Testis (tissue), 3 donors: ENCODE results near the gene VPS54. TPM values are rescaled to one million over a fixed set of nuclear protein-coding genes. Genes with fewer than 3 reads are reported as not detected.

Experiments
- DNase-seq: peaks from one replicate; pipeline ENCODE4 v3.0.0-alpha.2; 2019
- H3K27ac ChIP-seq, 2 donors: fragments of 200-600 bp; sonication (generic); one replicate each; pipeline ENCODE4 v1.5.1; 2019
- H3K27me3 ChIP-seq: fragments of 200-600 bp; sonication (generic); one replicate; pipeline ENCODE4 v1.5.1; 2019
- H3K36me3 ChIP-seq: fragments of 200-600 bp; sonication (generic); one replicate; pipeline ENCODE4 v1.5.1; 2017; ENCODE audit warnings: low read depth; ENCODE audit errors: missing control alignments
- H3K4me1 ChIP-seq: fragments of 200-600 bp; sonication (generic); one replicate; pipeline ENCODE4 v1.5.1; 2019
- H3K4me3 ChIP-seq, 2 donors: fragments of 200-600 bp; sonication (generic); one replicate each; pipeline ENCODE4 v1.5.1; 2017 to 2019
- H3K9me3 ChIP-seq: fragments of 200-600 bp; sonication (generic); one replicate; pipeline ENCODE4 v1.5.1; 2017
- POLR2A ChIP-seq: fragments of 450-650 bp; IDR thresholded peaks from one replicate; pipeline ENCODE4 v1.6.1; 2017; ENCODE audit warnings: antibody characterized with exemption, mild to moderate bottlenecking, moderate library complexity
- WGBS, 2 donors: methylation state at CpG; one replicate each; pipeline ENCODE4 v1.1.5; 2018; 5-methylcytosine and 5-hydroxymethylcytosine counted together
- intact Hi-C: fragments of 100-400 bp; cut with DNase I; formaldehyde crosslinking; loops from one replicate; pipeline ENCODE4 v1.15.1; 2023; ENCODE audit warnings: low total_unique reads
- polyA plus RNA-seq: library from polyadenylated mRNA; stranded (reverse); fragments of 350-450 nt; fragmentation: Illumina TruSeq; extraction: RNeasy Lipid Tissue Mini Kit (QIAGEN cat#74804); gene quantifications from one replicate; pipeline ENCODE4 v1.2.3, GENCODE V29; 2014; ENCODE audit warnings: low read depth, low replicate concordance; ENCODE audit not compliant: insufficient read depth
- small RNA-seq, 2 donors: library from RNA; depleted of rRNA; stranded (forward); fragments of <200 nt; gene quantifications; one replicate each; pipeline ENCODE3, GENCODE V24; 2016
- total RNA-seq, 2 donors: library from RNA; depleted of rRNA; stranded (reverse); fragments of >200 nt; gene quantifications; one replicate each; pipeline ENCODE4 v1.2.3, GENCODE V29; 2016
- TF ChIP-seq, protein P1 (sequence below), 3 experiments: fragments of 450-650 bp in 2 of 3; fragments of 200-600 bp in 1 of 3; sonication (generic) in 1 of 3; IDR thresholded peaks; one replicate each; pipeline ENCODE4 v1.5.1; 2016 to 2019; ENCODE audit warnings: antibody characterized with exemption in 3 of 3, mild to moderate bottlenecking in 2 of 3, moderate library complexity in 1 of 3

VPS54 gene
- total and polyA plus RNA-seq, 3 donors from 2014 or later = 26.5 to 28.5 (median 27.4) TPM

- Histone ChIP-seq H3K27ac (no peak overlapping the region), H3K9me3 (no peaks in the 10 kb centered on the region), H3K4me3 (no peak overlapping the region), H3K36me3 (no peaks in the 10 kb centered on the region), H3K27me3 (no peaks in the 10 kb centered on the region), H3K4me1 (peaks cover 23% of the 10 kb centered on the region)
- WGBS, 2 donors = 77 to 81% methylated on average over 3 of the region's 3 CpGs
- no peak for TF ChIP-seq POLR2A
- TF ChIP-seq, protein P1, sequence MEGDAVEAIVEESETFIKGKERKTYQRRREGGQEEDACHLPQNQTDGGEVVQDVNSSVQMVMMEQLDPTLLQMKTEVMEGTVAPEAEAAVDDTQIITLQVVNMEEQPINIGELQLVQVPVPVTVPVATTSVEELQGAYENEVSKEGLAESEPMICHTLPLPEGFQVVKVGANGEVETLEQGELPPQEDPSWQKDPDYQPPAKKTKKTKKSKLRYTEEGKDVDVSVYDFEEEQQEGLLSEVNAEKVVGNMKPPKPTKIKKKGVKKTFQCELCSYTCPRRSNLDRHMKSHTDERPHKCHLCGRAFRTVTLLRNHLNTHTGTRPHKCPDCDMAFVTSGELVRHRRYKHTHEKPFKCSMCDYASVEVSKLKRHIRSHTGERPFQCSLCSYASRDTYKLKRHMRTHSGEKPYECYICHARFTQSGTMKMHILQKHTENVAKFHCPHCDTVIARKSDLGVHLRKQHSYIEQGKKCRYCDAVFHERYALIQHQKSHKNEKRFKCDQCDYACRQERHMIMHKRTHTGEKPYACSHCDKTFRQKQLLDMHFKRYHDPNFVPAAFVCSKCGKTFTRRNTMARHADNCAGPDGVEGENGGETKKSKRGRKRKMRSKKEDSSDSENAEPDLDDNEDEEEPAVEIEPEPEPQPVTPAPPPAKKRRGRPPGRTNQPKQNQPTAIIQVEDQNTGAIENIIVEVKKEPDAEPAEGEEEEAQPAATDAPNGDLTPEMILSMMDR (IDR thresholded peaks at IDR 0.05) = no peak
- intact Hi-C loops = no loop called here
- DNase-seq = no peak
These were observed 174.6 kb downstream of the VPS54 start for GRCh38 chr2:63844616-63845015.

DNA sequence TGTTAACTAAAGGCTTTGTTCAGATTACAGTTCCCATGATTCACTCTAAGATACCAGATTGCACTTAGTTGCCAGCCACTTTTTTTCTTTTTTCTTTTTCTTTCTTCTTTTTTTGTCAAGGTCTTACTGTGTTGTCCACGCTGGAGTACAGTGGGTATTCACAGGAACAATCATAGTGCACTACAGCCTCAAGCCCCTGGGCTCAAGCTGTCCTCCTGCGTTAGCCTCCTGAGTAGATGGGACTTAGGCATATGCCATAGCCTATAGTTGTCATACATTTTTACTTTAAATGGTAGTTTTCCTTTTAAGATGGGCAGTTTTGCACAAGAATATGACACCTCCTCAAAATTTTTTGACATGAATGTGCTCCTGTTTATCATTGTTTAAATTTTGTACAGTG is 175.4 kb downstream of the VPS54 start:
- DNase-seq = no peak
- Histone ChIP-seq H3K4me1 (peaks cover 17% of the 10 kb centered on the region), H3K9me3 (no peaks in the 10 kb centered on the region), H3K27ac (no peak overlapping the region), H3K4me3 (no peak overlapping the region), H3K27me3 (no peaks in the 10 kb centered on the region), H3K36me3 (no peaks in the 10 kb centered on the region)
- intact Hi-C loops = no loop called here
- 58 to 60% methylated on average over 2 of the region's 2 CpGs for WGBS, 2 donors
- TF ChIP-seq, protein P1 (IDR thresholded peaks at IDR 0.05) = no peak
- TF ChIP-seq POLR2A = no peak

DNA sequence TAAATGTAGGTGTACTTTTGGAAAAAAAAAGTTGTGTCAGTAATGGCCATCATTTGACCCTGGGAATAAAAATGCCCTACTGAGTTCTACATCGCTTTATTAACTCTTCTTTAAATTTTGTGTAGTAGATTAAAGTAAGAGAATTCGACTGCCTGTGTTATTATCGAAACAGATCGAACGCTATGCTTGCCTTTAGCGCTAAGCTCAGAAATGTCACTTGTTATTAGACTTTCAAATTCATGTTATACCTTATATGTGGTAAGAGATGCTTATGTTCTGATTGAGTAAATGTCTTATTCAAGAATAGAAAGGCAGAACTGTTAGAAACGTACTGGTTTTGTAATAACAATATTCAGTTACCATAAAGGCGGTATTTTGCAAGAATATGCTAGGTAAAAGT is 176.1 kb downstream of the VPS54 start:
- Histone ChIP-seq H3K27ac (peak overlapping the region in 1 of 2 donors; percentile 99), H3K4me1 (peaks cover 17% of the 10 kb centered on the region), H3K9me3 (no peaks in the 10 kb centered on the region), H3K4me3 (peak overlapping the region in 1 of 2 donors; percentile 85), H3K36me3 (no peaks in the 10 kb centered on the region), H3K27me3 (no peaks in the 10 kb centered on the region)
- intact Hi-C loops = no loop called here
- TF ChIP-seq POLR2A = no peak
- TF ChIP-seq, protein P1 (IDR thresholded peaks at IDR 0.05) = no peak
- DNase-seq = no peak
- WGBS, 2 donors = 49 to 63% methylated on average over 8 of the region's 8 CpGs

GRCh38 chr2:63842149-63843061 is 176.8 kb downstream of the VPS54 start:
- Histone ChIP-seq H3K9me3 (no peaks in the 10 kb centered on the region), H3K27me3 (no peaks in the 10 kb centered on the region), H3K27ac (peak overlapping the region; percentile 86 to 99), H3K36me3 (no peaks in the 10 kb centered on the region), H3K4me3 (peak overlapping the region; percentile 85 to 93), H3K4me1 (peaks cover 17% of the 10 kb centered on the region)
- peak; percentile 50 for DNase-seq
- intact Hi-C loops = no loop called here
- TF ChIP-seq, protein P1 (IDR thresholded peaks at IDR 0.05) = no peak
- WGBS, 2 donors = 0 to 1% methylated on average over 24 of the region's 24 CpGs

Small RNA genes lying within 50 kb of the gene (small RNA-seq; reads per million reads assigned to genes)
- gene RF01293 = 0 reads per million in 2 donors

Other genes starting within 250 kb of the VPS54 start
- gene UGP2, start 177.5 kb downstream of the VPS54 start, total RNA-seq = 10 to 100 TPM; 51.7 to 52.9 TPM
- gene UGP2, start 177.5 kb downstream of the VPS54 start, polyA plus RNA-seq = 70.3 TPM
- 10 to 100 TPM; 40.9 to 48.0 TPM for gene PELI1, start 125.0 kb upstream of the VPS54 start, total RNA-seq
- gene PELI1, start 125.0 kb upstream of the VPS54 start, polyA plus RNA-seq = 22.4 TPM